GM12875 (cell line): ENCODE data around the gene DHX15.

Experiments used
- H3K4me3 ChIP-seq: one replicate; pipeline ENCODE4 v1.5.1; 2011; ENCODE audit warnings: low read depth, low read length, control low read depth
- TF ChIP-seq, protein P1 (sequence below): IDR thresholded peaks from 2 replicates; pipeline ENCODE4 v1.5.1; 2011; ENCODE audit warnings: low read depth, mild to moderate bottlenecking, control low read depth, inconsistent platforms, low read length, moderate library complexity, borderline replicate concordance; ENCODE audit not compliant: insufficient read depth

Gene DHX15

GRCh38 chr4:24584211-24584850, at the start of gene DHX15:
Gene DHX15, minus strand, starts transcription at chr4:24584554. Its CDS starts 161 bp downstream, at chr4:24584393.
- TF ChIP-seq, protein P1, sequence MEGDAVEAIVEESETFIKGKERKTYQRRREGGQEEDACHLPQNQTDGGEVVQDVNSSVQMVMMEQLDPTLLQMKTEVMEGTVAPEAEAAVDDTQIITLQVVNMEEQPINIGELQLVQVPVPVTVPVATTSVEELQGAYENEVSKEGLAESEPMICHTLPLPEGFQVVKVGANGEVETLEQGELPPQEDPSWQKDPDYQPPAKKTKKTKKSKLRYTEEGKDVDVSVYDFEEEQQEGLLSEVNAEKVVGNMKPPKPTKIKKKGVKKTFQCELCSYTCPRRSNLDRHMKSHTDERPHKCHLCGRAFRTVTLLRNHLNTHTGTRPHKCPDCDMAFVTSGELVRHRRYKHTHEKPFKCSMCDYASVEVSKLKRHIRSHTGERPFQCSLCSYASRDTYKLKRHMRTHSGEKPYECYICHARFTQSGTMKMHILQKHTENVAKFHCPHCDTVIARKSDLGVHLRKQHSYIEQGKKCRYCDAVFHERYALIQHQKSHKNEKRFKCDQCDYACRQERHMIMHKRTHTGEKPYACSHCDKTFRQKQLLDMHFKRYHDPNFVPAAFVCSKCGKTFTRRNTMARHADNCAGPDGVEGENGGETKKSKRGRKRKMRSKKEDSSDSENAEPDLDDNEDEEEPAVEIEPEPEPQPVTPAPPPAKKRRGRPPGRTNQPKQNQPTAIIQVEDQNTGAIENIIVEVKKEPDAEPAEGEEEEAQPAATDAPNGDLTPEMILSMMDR = no peak
- H3K4me3 ChIP-seq = peak within 1 kb of the TSS; percentile 93

DNA sequence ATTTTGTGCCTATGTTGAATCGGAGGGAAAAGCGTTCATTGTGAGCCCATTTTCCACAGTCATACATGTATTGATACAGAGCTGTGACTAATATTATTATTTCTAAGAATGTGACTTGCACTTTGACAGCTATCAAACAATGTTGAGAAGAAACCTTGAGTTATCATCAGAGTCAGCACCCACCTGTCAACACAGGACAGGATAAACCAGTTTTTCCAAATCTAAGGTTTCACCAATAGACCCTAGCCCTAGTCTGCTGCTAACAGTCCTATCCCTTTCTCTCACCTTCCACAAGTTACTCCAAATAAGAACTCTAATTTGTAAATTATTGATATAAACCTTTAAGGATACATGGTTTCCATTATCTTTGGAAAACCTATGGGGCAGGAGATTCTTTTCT, 47.7 kb upstream of the DHX15 start:
- H3K4me3 ChIP-seq = no peak overlapping the region
- TF ChIP-seq, protein P1 = no peak

- H3K4me3 ChIP-seq = no peak overlapping the region
- TF ChIP-seq, protein P1 = no peak
Observed at GRCh38 chr4:24630937-24631336, 46.6 kb upstream of the DHX15 start.

DNA sequence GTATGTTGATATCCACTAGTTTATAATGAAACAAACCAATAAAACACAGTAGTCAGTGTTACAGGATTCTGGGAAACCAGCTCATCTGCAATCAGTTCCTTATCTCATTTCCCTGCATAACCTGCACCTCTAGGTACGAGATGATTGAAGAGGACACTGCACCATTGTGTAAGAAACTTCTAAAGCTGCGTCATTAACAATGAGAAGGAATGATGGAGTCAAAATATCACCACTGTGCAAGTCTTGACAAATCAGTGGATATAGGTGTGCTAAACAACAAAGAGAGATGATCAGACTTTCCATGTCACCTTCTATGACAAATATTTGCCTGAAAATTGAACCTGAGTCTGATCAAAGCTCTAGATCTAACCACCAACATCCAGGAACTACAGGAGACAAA, 40.7 kb upstream of the DHX15 start:
- no peak overlapping the region for H3K4me3 ChIP-seq
- TF ChIP-seq, protein P1 = no peak

- H3K4me3 ChIP-seq = no peak overlapping the region
- TF ChIP-seq, protein P1 = no peak
Observed at GRCh38 chr4:24624381-24624780, 40.0 kb upstream of the DHX15 start.

GRCh38 chr4:24622146-24622834, 37.9 kb upstream of the DHX15 start:
- TF ChIP-seq, protein P1 = no peak
- no peak overlapping the region for H3K4me3 ChIP-seq

DNA sequence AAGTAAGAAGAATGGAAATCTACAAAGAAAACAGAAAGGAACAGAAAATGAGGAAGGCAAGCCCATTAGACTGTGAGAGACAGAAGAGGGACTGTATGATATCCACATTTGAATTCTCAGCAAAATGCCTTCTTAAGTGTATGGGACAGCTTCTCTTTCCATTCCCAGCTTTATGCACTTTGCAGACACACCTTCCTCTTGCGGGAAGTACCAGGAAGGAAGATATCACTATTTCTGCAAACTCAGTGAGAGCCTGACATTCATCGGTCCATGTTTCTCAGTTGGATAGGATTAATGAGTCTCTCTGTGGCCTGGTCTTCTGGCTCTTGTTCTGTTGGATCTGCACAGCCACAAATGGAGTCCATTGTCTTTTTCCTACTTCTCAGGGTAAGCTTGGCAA, 31.6 kb upstream of the DHX15 start:
- no peak overlapping the region for H3K4me3 ChIP-seq
- TF ChIP-seq, protein P1 = no peak
